CD14-positive monocyte (primary cell): ENCODE data around the gene CDC7. TPM values are rescaled to one million over a fixed set of nuclear protein-coding genes. Genes with fewer than 3 reads are reported as not detected.

ENCODE experiments used
- DNase-seq, 3 donors: peaks; one replicate each; pipeline ENCODE4 v3.0.0-alpha.2; 2011 to 2022
- H2AFZ ChIP-seq: 2 replicates; pipeline ENCODE4 v1.6.0; 2012; ENCODE audit warnings: mild to moderate bottlenecking, low read depth, low read length, inconsistent platforms; ENCODE audit not compliant: insufficient read depth, poor library complexity, severe bottlenecking
- H3K27ac ChIP-seq, 2 donors: 1 replicate in 1 of 2; 2 replicates in 1 of 2; pipeline ENCODE4 v1.5.1; 2012 to 2013; ENCODE audit warnings: low read length in 2 of 2, control low read depth in 1 of 2, inconsistent platforms in 1 of 2, low read depth in 1 of 2, mild to moderate bottlenecking in 1 of 2
- H3K27me3 ChIP-seq, 2 donors: one replicate each; pipeline versions ENCODE4 v1.6.0 to v1.6.1; 2011 to 2013; ENCODE audit warnings: low read length in 2 of 2; ENCODE audit not compliant: control insufficient read depth in 2 of 2, insufficient read depth in 2 of 2
- H3K36me3 ChIP-seq, 2 donors: replicated peaks in 1 of 2; 1 replicate in 1 of 2; 2 replicates in 1 of 2; pipeline versions ENCODE4 v1.5.1 to v1.6.1; 2012 to 2013; ENCODE audit warnings: low read length in 2 of 2, control low read depth in 1 of 2, inconsistent platforms in 1 of 2, mild to moderate bottlenecking in 1 of 2; ENCODE audit not compliant: insufficient read depth in 2 of 2, control insufficient read depth in 1 of 2
- H3K4me1 ChIP-seq, 2 donors: 1 replicate in 1 of 2; 2 replicates in 1 of 2; pipeline versions ENCODE4 v1.5.1 to v1.6.1; 2012 to 2013; ENCODE audit warnings: low read length in 2 of 2, control low read depth in 1 of 2, inconsistent platforms in 1 of 2, mild to moderate bottlenecking in 1 of 2, moderate library complexity in 1 of 2; ENCODE audit not compliant: insufficient read depth in 2 of 2, control insufficient read depth in 1 of 2
- H3K4me2 ChIP-seq: replicated peaks from 2 replicates; pipeline ENCODE3; 2012; ENCODE audit warnings: low read length, moderate library complexity, mild to moderate bottlenecking; ENCODE audit not compliant: poor library complexity, severe bottlenecking; ENCODE audit errors: extremely low read depth
- H3K4me3 ChIP-seq, 3 experiments: fragments of 200-600 bp in 1 of 3; sonication (generic) in 1 of 3; replicated peaks in 1 of 3; 1 replicate in 2 of 3; 2 replicates in 1 of 3; pipeline ENCODE4 v1.5.1; 2011 to 2013; ENCODE audit warnings: low read length in 3 of 3, mild to moderate bottlenecking in 3 of 3, control low read depth in 2 of 3, low read depth in 2 of 3, inconsistent platforms in 1 of 3, moderate library complexity in 1 of 3
- H3K79me2 ChIP-seq: 2 replicates; pipeline ENCODE4 v1.6.0; 2012; ENCODE audit warnings: mild to moderate bottlenecking, control low read depth, inconsistent platforms, low read length, moderate library complexity; ENCODE audit not compliant: insufficient read depth
- H3K9ac ChIP-seq: 2 replicates; pipeline ENCODE4 v1.6.0; 2017; ENCODE audit warnings: low read length, mild to moderate bottlenecking; ENCODE audit not compliant: insufficient read depth, poor library complexity, severe bottlenecking
- H3K9me3 ChIP-seq, 2 donors: replicated peaks in 1 of 2; 1 replicate in 1 of 2; 2 replicates in 1 of 2; pipeline versions ENCODE4 v1.5.1 to v1.6.1; 2012 to 2013; ENCODE audit warnings: low read length in 2 of 2, control low read depth in 1 of 2; ENCODE audit not compliant: control insufficient read depth in 1 of 2, insufficient read depth in 1 of 2
- H4K20me1 ChIP-seq: 2 replicates; pipeline ENCODE4 v1.6.0; 2012; ENCODE audit warnings: mild to moderate bottlenecking, low read length, control low read depth, moderate library complexity; ENCODE audit not compliant: insufficient read depth
- H3K27ac Mint-ChIP-seq, 7 donors: one replicate each; pipeline ENCODE4 v1.8.0; 2020; ENCODE audit warnings: mild to moderate bottlenecking in 7 of 7, mixed read lengths in 7 of 7, moderate library complexity in 6 of 7, inconsistent platforms in 2 of 7
- H3K27me3 Mint-ChIP-seq, 3 donors: one replicate each; pipeline ENCODE4 v1.8.0; 2021 to 2022; ENCODE audit warnings: low read depth in 3 of 3, mild to moderate bottlenecking in 3 of 3, mixed read lengths in 3 of 3, moderate library complexity in 3 of 3, inconsistent platforms in 1 of 3
- H3K36me3 Mint-ChIP-seq, 2 donors: one replicate each; pipeline ENCODE4 v1.8.0; 2020; ENCODE audit warnings: mixed read lengths in 2 of 2, inconsistent platforms in 1 of 2, mild to moderate bottlenecking in 1 of 2
- H3K4me1 Mint-ChIP-seq: one replicate; pipeline ENCODE4 v1.8.0; 2020; ENCODE audit warnings: mild to moderate bottlenecking, mixed read lengths
- H3K4me3 Mint-ChIP-seq, 2 donors: one replicate each; pipeline ENCODE4 v1.8.0; 2020; ENCODE audit warnings: mild to moderate bottlenecking in 2 of 2, mixed read lengths in 2 of 2, moderate library complexity in 1 of 2
- H3K9me3 Mint-ChIP-seq, 7 donors: one replicate each; pipeline ENCODE4 v1.8.0; 2020 to 2022; ENCODE audit warnings: mixed read lengths in 7 of 7, mild to moderate bottlenecking in 6 of 7, moderate library complexity in 6 of 7, inconsistent platforms in 2 of 7
- WGBS: methylation state at CpG from one replicate; pipeline ENCODE4 v1.1.5; 2013; ENCODE audit warnings: missing lambda C conversion rate; ENCODE audit not compliant: insufficient coverage; 5-methylcytosine and 5-hydroxymethylcytosine counted together
- intact Hi-C, 2 donors: fragments of 100-400 bp; cut with micrococcal nuclease; formaldehyde crosslinking; loops; one replicate each; pipeline versions ENCODE4 v1.15.0 to v1.15.1; 2023
- polyA plus RNA-seq, 3 donors: library from polyadenylated mRNA; depleted of rRNA in 1 of 3; unstranded in 2 of 3; stranded (reverse) in 1 of 3; fragments of 300-500 nt in 2 of 3; fragments of >200 nt in 1 of 3; fragmentation: Illumina TruSeq in 2 of 3; gene quantifications; 1 replicate in 2 of 3; 2 replicates in 1 of 3; pipeline ENCODE4 v1.2.3, GENCODE V29; 2012 to 2021
- TF ChIP-seq, protein P1 (sequence below): fragments of 200-600 bp; IDR thresholded peaks from one replicate; pipeline ENCODE4 v1.8.0; 2022; ENCODE audit warnings: antibody characterized with exemption, mild to moderate bottlenecking

The CDC7 gene
- polyA plus RNA-seq, 3 donors = 1.5 to 2.3 (median 1.5) TPM

GRCh38 chr1:91557826-91558225 lies 57.2 kb downstream of the CDC7 start:
- H3K9ac ChIP-seq = no peak overlapping the region
- peaks cover 22% of the 10 kb centered on the region for H3K4me1 Mint-ChIP-seq
- H3K4me2 ChIP-seq = no peak overlapping the region
- H3K36me3 Mint-ChIP-seq = no peaks in the 10 kb centered on the region
- H3K79me2 ChIP-seq = no peaks in the 10 kb centered on the region
- no peaks in the 10 kb centered on the region for H3K27me3 ChIP-seq
- H3K9me3 ChIP-seq = no peaks in the 10 kb centered on the region
- no peak overlapping the region for H3K4me3 ChIP-seq
- H2AFZ ChIP-seq = no peak overlapping the region
- no peaks in the 10 kb centered on the region for H3K9me3 Mint-ChIP-seq
- no peak overlapping the region for H3K27ac Mint-ChIP-seq
- H3K27me3 Mint-ChIP-seq = peaks cover 1 to 11% (median 8%) of the 10 kb centered on the region in 3 donors
- H3K4me3 Mint-ChIP-seq = no peak overlapping the region
- H3K36me3 ChIP-seq = no peaks in the 10 kb centered on the region
- TF ChIP-seq, protein P1, sequence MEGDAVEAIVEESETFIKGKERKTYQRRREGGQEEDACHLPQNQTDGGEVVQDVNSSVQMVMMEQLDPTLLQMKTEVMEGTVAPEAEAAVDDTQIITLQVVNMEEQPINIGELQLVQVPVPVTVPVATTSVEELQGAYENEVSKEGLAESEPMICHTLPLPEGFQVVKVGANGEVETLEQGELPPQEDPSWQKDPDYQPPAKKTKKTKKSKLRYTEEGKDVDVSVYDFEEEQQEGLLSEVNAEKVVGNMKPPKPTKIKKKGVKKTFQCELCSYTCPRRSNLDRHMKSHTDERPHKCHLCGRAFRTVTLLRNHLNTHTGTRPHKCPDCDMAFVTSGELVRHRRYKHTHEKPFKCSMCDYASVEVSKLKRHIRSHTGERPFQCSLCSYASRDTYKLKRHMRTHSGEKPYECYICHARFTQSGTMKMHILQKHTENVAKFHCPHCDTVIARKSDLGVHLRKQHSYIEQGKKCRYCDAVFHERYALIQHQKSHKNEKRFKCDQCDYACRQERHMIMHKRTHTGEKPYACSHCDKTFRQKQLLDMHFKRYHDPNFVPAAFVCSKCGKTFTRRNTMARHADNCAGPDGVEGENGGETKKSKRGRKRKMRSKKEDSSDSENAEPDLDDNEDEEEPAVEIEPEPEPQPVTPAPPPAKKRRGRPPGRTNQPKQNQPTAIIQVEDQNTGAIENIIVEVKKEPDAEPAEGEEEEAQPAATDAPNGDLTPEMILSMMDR = no peak
- H3K4me1 ChIP-seq = peaks cover 7 to 21% of the 10 kb centered on the region in 2 donors
- H3K27ac ChIP-seq = no peak overlapping the region
- WGBS = no CpG with 5 or more reads among the region's 1 CpG
- H4K20me1 ChIP-seq = no peaks in the 10 kb centered on the region
- intact Hi-C loops = no loop called here
- no peak for DNase-seq

- DNase-seq = no peak
- H3K9me3 Mint-ChIP-seq = no peaks in the 10 kb centered on the region
- Histone ChIP-seq H3K79me2 (no peaks in the 10 kb centered on the region), H3K27ac (no peak overlapping the region), H3K9me3 (no peaks in the 10 kb centered on the region), H4K20me1 (no peaks in the 10 kb centered on the region), H2AFZ (no peak overlapping the region), H3K4me1 (peaks cover 7 to 21% of the 10 kb centered on the region in 2 donors), H3K4me2 (no peak overlapping the region), H3K9ac (no peak overlapping the region), H3K4me3 (no peak overlapping the region), H3K36me3 (no peaks in the 10 kb centered on the region), H3K27me3 (no peaks in the 10 kb centered on the region)
- peaks cover 1 to 9% (median 8%) of the 10 kb centered on the region in 3 donors for H3K27me3 Mint-ChIP-seq
- peaks cover 22% of the 10 kb centered on the region for H3K4me1 Mint-ChIP-seq
- 100% methylated on average over 1 of the region's 8 CpGs for WGBS
- intact Hi-C loops = no loop called here
- TF ChIP-seq, protein P1 = no peak
- no peak overlapping the region for H3K4me3 Mint-ChIP-seq
- H3K27ac Mint-ChIP-seq = no peak overlapping the region
- no peaks in the 10 kb centered on the region for H3K36me3 Mint-ChIP-seq
These were observed 58.5 kb downstream of the CDC7 start for GRCh38 chr1:91559046-91559750.
